Glomerular visceral epithelial cell (primary cell): Measurements from ENCODE around the gene GFOD1.
A peak's percentile ranks its signal among the peaks of the same experiment; 100 is the strongest.

ENCODE experiments used
- DNase-seq: peaks from one replicate; pipeline ENCODE4 v3.0.0-alpha.2; 2016; ENCODE audit errors: extremely low spot score

The GFOD1 gene, protein sequence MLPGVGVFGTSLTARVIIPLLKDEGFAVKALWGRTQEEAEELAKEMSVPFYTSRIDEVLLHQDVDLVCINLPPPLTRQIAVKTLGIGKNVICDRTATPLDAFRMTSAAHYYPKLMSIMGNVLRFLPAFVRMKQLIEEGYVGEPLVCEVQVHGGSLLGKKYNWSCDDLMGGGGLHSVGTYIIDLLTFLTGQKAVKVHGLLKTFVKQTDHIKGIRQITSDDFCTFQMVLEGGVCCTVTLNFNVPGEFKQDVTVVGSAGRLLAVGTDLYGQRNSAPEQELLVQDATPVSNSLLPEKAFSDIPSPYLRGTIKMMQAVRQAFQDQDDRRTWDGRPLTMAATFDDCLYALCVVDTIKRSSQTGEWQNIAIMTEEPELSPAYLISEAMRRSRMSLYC

DNA sequence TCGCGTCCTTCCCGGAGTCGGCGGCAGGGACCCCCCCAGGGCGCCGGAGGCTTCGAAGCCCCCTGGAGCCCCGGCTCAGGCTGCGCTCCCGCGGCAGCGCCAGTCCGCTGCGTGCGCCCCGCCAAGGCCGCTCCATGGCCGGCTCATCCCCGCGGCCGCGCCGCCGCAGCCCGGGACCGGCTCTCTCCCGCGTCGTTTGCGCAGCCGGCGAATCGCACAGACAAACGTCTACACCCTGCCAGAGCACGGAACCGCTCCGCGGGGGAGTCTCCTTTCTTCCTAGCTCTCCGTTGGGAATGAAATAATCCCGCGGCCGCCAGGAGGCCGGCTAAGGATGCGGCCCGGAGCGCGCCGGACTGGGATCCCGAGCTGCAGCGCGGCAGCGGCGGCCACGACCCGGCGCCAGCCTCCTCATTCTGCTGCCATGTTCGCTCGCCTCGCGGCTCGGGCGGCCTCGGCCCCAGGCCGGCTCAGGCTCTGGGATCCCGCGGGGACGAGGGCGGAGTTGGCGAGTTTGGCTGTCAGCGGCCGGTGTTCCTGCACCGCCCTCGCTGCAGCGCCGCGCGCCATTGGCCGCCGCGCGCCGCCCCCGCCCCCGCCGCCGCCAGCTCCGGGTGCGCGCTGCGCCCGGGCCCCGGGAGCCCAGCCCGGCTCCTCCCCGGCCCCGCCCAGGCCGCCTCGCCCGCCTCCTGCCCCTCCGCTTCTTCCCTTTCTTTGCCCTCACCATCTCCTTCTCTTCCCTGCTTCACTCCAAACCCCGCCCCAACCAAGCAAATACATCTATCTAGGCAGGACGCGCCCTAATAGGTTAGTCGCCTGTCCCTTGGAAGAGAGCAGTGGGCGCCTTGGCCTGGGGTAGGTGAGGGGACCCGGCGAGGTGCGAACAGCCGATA, at the start of gene GFOD1:
TSS of gene GFOD1 (minus strand) at position 479 of the 893 bp plus-strand sequence. CDS start 710 bp downstream, outside the sequence.
- DNase-seq = peak; percentile 92

DNA sequence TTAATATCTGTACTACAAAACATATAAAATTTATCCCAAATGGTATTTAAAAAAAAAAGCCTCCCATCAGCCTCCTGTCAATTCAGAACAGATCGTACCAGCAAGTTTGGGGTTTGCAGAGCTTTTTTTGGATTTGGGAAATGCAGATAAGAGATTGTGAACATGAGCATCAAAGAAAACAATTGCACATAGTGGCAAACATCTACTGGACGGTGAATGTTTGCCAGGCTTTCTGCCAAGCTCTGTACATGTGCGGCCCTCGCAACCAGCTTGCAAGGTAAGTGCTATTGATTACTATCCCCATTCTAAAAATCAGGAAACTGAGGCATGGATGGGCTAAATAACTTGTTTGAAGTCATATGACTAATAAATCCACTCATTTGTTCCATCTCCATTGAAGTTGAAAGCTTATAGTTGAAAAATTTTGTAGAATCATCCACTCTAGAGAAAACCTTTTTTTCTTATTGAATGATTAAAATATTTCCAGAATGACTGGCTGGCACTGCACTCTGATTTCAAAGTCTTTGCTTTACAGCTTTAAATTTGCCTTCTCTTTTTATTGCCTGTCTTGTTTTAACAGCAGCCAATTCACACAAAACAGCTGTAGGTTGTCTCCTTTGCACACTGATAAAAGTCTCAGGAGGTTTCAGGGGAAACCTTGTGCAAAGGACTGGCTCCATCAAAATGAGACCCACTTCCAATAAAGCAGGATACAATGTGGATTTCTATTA, 49.6 kb upstream of the GFOD1 start:
- DNase-seq = no peak

DNA sequence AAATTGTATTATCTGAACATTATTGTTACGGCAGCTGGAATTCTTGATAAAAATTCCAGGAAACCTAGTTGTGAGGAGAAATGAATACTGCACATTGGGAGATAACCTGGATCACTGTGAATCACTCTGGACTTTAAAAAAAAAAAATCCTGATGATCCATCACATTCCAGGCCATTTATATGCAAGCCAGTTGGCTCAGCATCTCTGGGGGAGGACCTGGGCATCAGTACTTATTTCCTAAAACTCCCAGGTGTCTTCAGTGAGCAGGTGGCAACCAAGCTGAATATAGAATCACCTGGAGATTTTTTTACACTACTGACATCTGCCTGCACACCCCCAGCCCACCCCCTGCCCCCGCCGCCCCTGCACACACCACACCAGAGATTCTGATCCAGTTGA, 47.9 kb upstream of the GFOD1 start:
- no peak for DNase-seq

DNA sequence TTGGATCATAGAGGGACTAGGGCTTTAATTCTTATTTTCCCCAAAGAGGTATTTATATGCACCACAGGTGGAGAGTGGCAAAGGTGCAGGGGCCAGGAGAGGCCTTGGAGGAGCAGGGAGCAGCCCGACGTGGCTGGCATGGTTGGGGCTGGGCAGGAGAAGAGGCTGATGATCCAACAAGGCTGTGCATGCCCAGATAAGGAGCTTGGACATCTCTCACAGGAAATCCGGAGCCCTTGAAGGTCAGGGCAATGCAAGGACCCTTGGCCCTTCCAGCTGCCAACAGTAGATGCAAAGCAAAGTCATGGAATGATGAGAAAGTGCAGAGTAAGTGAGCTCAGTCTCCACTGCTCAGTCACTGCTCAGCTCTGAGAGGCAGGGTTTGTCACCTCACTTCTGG, 47.1 kb upstream of the GFOD1 start:
- no peak for DNase-seq

DNA sequence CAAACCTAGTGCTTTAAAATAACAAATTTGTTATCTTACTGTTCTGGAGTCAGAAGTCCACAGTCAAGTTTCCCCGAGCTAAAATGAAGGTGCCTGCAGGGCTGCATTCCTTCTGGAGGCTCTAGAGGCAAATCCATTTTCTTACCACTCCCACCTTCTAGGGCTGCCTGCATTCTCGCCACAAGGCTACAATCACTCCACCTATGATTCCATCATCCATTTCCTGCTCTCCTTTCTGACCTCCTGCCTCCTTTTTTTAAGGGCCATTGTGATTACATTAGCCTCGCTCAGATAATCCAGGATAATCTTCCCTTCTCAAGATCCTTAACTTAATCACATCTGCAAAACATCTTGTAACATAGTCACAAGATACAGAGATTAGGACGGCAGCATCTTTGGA, 44.6 kb upstream of the GFOD1 start:
- DNase-seq = no peak

DNA sequence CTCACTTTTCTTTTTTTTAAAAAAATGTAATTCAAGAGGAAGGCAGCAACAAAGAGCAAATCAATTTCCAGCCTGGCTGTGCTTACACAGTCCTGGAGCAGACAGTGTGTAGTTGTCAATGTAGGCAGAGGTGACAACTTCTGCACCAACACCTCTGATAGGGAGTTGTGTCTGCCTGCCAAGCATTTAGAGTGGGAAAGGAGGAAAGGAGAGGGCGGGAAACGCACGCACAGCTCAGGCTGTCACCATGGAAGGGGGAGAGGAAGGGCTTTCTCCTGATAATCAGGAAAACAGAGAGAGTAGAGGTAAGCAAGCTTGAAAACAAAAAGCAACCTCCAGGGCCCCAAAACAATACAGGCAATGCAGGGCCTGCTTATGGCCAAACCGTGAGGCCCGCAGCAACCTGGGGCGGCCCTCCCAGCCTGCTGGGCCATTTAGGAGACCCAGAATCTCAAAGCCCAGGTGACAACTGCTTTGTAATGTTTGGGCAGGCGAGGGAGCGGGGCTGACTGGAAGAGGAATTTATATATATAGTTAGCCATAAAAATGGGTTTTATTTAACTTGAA, 41.5 kb upstream of the GFOD1 start:
- DNase-seq = no peak

DNA sequence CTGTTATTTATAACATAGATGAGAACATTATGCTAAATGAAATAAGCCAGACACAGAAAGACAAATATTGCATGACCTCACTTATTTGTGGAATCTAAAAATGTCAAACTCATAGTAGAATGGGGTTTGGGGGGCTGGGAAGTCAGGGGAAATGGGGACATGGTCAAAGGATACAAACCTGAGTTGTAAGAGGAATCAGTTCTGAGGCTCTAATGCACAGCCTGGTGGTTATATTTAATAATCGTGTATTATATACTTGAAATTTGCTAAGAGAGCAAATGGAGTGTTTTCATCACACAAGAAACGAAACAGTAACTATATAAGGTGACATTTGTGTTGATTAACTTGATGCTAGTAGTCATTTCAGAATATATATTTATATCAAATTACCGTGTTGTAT, 40.8 kb upstream of the GFOD1 start:
- no peak for DNase-seq

DNA sequence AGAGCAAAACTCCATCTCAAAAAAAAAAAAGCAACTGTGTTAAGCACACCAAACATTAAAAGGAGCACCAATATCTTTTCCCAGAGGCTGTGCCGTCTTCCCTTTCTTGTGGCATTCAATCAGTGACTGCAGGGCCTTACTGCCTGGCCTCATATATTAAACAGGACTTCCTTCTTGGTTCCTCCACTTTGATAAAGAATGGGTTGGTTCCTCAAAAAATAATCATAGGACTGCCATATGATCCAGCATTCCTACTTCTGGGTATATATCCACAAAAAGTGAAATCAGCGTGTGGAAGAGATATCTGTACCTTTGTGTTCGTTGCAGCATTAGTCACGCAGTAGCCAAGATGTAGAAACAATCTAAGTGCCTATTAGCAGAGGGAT, 40.3 kb upstream of the GFOD1 start:
- no peak for DNase-seq

DNA sequence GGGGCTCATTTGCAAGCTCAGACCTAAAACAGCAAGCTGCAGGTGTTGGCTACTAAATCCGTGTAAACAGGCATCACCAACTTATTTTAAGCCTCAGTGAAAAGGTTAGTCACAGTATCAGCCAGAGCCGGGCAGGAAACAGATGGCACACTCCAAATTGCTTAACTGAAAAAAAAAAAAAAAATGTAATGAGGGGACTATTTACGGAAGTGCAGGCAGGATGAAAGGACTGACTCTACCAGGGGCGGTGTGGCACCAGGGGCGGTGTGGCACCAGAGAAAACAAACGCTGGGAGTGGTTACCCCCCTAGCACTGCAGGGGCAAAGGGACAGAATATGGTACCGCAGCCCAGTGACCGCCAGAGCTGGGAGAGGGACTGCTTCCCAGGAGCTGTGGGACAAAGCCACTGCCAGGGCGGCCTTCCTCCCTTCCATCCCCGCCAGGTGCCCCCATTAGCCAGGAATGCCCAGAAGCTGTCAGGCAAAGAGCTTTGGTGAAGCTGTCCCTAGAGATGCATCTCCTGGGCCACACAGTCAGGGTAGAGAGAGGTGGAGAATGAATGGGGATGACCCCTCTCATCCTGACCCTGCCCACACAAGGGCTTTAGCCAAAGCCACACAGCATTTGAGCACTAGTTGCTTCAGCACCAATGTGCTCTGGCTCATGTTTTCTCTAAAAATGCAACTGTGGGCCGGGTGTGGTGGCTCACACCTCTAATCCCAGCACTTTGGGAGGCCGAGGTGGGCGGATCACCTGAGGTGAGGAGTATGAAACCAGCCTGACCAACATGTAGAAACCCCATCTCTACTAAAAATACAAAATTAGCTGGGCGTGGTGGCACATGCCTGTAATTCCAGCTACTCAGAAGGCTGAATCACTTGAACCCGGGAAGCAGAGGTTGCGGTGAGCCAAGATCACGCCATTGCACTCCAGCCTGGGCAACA, 39.6 kb upstream of the GFOD1 start:
- no peak for DNase-seq

DNA sequence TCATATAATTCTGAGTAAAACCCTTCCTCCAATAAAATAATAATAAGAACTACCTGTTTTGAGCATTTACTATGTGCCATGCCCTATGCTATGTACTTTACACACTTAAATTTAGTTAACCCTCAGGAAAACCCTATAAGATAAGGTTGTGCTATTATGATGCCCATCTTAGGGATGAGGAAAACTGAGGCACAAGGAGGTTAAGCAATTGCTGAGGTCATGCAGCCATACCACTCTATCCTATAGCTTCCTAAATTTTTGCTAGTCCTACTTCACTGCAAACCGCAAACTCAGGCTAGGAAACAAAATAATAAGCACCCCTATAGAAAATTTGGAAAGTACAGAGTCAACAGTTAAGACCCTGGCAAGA, 38.9 kb upstream of the GFOD1 start:
- DNase-seq = no peak

DNA sequence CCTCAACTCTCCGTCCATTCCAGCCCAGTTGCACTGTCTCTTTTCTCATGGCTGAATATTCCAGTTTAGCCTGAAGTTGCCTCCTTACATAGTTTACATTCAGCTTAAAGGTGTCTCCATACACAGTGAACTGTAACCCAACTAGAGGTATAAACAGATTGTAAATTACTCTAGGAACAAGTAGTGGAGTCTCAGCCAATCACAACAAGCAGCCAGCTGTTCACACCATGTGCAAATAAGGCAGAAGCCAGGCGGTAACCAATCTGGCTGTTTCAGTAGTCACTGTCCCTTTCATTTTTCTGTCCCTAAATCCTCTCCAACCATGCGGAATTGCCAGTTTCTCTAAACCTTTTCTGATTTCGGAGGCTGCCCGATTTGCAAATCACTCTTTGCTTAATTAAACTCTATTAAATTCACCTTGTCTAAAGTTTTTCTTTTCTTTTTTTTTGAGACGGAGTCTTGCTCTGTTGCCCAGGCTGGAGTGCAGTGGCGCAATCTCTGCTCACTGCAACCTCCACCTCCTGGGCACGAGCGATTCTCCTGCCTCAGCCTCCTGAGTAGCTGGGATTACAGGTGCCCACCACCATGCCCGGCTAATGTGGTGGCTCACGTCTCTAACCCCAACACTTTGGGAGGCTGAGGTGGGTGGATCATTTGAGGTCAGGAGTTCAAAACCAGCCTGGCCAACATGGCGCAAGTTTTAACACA, 37.6 kb upstream of the GFOD1 start:
- DNase-seq = no peak

DNA sequence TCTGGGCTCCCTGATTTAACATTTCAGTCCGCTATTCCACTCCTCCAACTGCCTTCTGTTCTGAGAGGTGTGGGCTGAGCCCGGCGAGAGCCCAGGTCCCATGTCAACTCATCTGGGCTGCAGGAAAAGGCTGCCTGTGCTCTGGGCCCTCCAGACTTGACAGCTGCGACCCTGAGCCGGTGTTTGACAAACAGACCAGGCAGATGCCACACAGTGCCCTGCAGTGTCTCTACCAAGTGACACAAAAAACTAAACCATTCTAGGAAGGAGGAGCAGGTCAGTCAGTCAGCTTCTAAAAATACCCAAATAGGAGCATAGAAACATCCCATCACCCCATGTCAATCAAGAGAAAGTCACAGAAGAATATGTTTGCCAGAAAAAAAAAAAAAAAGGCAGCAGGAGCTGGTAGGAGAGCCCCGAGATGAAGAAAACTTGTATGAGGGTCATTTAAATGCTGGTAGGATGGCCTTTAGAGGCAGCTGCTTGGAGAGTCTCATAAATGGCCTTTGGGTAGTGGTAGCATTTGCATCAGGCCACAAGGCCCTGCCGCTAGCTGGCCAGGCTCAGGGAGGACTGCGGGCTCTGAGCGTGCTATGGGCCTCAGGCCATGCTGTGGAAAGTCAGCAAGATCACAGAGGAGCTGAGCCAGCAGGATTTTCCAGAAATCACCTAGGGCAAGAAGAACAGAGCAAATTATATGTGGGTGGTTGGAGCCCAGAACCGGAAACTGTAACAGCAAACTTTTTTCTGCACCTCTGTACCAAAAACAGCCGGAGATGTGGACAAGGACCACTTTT, 36.6 kb upstream of the GFOD1 start:
- DNase-seq = no peak

DNA sequence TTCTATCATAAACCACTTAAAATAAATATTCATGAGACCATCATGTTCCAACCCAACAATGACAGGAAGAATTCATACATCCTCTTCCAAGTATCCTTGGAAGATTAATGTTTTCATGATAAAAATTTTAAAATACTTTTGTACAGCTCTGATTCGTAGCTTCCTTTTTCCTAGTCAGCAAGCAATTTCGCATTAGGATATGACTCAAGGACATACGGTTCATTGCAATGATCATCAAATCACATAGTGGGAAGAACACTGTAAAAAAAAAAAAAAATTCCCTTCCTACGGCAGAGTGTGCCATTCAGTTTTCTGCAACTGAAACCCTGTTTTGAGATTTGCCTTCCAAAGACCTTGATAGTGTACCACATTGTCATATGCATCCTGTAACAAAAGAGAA, 35.3 kb upstream of the GFOD1 start:
- no peak for DNase-seq

DNA sequence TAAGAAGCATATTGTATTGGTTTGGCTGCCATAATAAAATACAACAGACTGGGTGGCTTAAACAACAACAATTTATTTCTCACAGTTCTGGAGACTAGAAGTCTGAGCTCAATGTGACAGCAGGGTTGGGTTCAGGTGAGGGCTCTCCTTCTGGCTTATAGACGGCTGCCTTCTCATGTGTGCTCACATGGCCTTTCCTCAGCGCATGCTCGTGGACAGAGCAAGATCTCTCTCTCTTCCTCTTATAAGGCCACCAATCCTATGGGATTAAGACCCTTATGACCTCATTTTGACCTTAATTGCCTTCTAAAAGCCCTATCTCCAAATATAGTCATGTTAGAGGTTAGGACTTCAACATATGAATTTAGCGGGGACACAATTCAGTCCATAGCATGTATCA, 32.4 kb upstream of the GFOD1 start:
- DNase-seq = no peak

DNA sequence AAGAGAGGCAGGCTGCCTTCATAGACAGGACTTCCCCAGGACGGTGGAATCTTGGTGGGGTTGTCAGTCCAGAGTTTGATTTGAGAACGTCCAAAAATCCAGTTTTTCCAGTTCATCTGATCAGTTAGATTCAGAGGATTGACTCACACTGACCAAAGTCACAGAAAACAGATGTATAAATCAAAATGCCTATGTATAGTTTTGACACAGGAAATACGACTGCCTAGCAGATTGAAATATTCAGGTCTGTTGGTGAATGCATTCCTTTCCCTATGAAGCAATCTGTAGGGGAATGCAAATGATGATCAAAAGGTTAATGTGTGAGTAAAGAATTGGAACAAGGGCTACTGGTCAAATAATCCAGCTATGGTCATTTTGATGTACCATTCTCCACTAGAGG, 29.7 kb upstream of the GFOD1 start:
- no peak for DNase-seq

DNA sequence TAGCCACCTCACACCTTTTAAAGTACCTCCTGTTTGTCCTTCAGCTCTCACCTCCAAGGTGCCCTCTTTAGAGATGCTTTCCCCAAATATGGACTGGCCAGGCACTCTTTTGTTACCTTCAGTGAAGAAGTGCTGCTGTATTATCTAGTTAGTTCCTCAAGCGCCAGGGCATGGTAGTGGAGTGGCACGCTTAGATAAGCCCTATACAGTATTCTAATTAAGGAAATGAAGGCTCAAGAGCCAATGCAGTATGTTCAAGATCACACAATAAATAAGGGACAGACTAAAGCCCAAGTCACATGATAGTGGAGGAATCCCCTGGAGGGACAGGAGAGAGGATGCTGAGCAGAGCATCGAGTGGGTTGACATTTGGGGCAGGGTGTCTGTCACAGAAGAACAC, 28.5 kb upstream of the GFOD1 start:
- DNase-seq = no peak

DNA sequence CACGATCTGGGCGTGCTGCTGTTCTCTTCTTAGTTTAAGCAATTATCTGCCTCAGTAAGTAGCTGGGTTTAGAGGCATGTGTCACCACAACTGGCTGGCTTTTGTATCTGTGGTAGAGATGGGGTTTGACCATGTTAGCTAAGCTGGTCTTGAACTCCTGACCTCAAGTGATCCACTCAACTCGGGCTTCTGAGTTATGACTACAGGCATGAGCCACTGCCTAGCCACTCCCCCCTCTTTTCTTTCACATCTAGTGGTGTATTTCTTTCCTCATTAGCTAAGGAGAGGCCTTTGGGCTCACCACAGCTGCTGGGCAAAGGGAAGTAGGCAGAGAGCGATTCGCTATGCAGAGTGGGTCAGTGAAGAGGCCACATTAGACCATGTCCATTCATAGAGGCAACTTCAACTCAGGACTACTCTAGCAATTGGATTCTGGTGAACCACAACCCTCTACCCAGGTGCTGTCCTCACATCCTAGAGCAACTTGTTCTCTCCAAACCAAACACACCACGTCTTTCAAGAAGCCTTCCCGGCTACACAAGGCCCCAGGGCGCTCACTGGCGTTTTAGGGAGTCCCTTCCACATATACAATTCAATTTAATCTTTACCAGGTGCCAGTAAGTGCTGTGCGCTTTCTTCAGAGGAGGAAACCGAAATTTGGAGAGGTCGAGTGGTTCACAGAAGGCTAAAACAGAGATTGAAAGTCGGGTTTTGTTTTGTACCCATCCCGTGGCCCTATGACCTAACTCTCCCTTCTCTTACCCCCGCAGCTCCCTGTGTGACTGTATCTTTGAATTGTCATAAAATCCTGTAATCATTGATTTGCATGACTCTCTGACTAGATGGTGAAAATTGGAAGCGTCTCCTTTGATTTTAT, 26.5 kb upstream of the GFOD1 start:
- no peak for DNase-seq

DNA sequence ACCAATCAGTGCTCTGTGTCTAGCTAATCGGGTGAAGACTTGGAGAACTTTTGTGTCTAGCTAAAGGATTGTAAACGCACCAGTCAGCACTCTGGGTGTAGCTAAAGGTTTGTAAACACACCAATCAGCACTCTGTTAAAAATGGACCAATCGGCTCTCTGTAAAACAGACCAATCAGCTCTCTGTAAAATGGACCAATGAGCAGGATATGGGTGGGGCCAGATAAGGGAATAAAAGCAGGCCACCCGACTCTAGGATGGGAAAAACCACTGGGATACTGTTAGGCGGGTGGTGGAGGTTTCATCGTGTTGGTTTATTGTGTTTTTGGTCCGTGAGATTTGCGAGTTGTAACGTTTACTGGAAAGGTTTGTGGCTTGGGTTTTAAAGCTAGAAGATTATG, 25.5 kb upstream of the GFOD1 start:
- DNase-seq = no peak
